Uterus (tissue), 4 donors: Measurements from ENCODE around the gene MYORG. TPM values are rescaled to one million over a fixed set of nuclear protein-coding genes. Genes with fewer than 3 reads are reported as not detected.
"Not testable (repeated sequence)": the region's sequence is repeated elsewhere in the genome, so short reads cannot be mapped to it uniquely, and the experiment has no call there.

Experiments used
- DNase-seq, 2 donors: peaks; one replicate each; pipeline ENCODE4 v3.0.0-alpha.2; 2019 to 2020
- H3K27ac ChIP-seq, 2 donors: fragments of 200-600 bp; sonication (generic); 1 replicate in 1 of 2; 2 replicates in 1 of 2; pipeline ENCODE4 v1.5.1; 2016 to 2018
- H3K27me3 ChIP-seq, 2 donors: fragments of 200-600 bp; sonication (generic); one replicate each; pipeline ENCODE4 v1.5.1; 2018 to 2019; ENCODE audit warnings: control low read depth in 1 of 2
- H3K36me3 ChIP-seq, 2 donors: fragments of 200-600 bp; sonication (generic); one replicate each; pipeline ENCODE4 v1.5.1; 2019; ENCODE audit warnings: control low read depth in 1 of 2
- H3K4me1 ChIP-seq, 2 donors: fragments of 200-600 bp; sonication (generic); one replicate each; pipeline ENCODE4 v1.5.1; 2018 to 2019; ENCODE audit warnings: control low read depth in 1 of 2
- H3K4me3 ChIP-seq, 2 donors: fragments of 200-600 bp; sonication (generic); 1 replicate in 1 of 2; 2 replicates in 1 of 2; pipeline ENCODE4 v1.5.1; 2018 to 2019; ENCODE audit warnings: mild to moderate bottlenecking in 1 of 2
- H3K9me3 ChIP-seq, 2 donors: fragments of 200-600 bp; sonication (generic); one replicate each; pipeline ENCODE4 v1.5.1; 2019; ENCODE audit warnings: control low read depth in 1 of 2
- POLR2A ChIP-seq, 2 donors: fragments of 450-650 bp; IDR thresholded peaks; one replicate each; pipeline ENCODE4 v1.6.1; 2016; ENCODE audit warnings: antibody characterized with exemption in 2 of 2, mild to moderate bottlenecking in 1 of 2, moderate library complexity in 1 of 2
- intact Hi-C: fragments of 100-400 bp; cut with DNase I; formaldehyde crosslinking; loops from one replicate; pipeline ENCODE4 v1.15.1; 2023; ENCODE audit warnings: low total_unique reads
- total RNA-seq, 4 donors: library from RNA; depleted of rRNA in 3 of 4; stranded (reverse); fragments of >200 nt in 3 of 4; gene quantifications; one replicate each; pipeline versions ENCODE4 v1.1.0 to v1.2.4, GENCODE V29; 2014 to 2023
- TF ChIP-seq, protein P1 (sequence below), 4 experiments: fragments of 200-600 bp in 2 of 4; fragments of 450-650 bp in 2 of 4; sonication (generic) in 2 of 4; IDR thresholded peaks; one replicate each; pipeline ENCODE4 v1.5.1; 2016 to 2019; ENCODE audit warnings: antibody characterized with exemption in 4 of 4, mild to moderate bottlenecking in 2 of 4, moderate library complexity in 1 of 4
- donor health status: DM: yes; HTN: yes; CAD: no.

Gene MYORG
- total RNA-seq, 4 donors from 2014 or later: under 0.01 to 6.6 (median 2.3) TPM

DNA sequence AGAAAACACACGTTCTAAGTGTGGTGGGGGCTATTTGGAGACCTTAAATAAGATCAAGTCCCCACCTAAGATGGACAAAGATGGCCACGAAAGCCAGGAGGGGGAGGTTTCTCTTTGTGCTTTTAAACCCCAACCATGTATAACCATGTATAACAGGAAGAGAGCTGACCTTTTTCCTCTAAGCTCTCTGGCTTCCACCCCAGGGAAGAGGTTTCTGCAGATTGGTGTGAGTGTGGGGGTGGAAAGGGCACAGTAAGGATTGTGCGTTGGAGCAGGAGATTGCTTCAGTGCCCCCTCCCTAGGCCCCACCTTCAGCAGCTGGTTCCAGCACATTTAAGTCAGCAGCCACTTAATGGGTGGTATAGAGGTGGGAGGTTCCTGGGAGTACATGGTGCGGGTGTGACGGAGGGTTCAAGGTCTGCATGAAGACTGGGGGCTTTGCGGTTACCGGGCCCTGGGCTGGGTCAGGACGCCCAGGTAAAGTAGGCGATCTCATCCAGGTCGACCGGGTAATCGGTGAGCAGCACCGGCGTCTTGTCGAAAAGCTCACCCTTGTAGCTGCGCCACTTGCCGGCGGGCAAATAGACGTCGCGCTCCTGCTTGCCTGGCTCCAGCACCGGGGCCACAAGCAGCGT is 6.2 kb downstream of the MYORG start:
- no peak for DNase-seq
- no peak overlapping the region for H3K27ac ChIP-seq
- no peak overlapping the region for H3K4me3 ChIP-seq
- no peaks in the 10 kb centered on the region for H3K27me3 ChIP-seq
- H3K36me3 ChIP-seq: no peaks in the 10 kb centered on the region
- no peaks in the 10 kb centered on the region for H3K9me3 ChIP-seq
- no peaks in the 10 kb centered on the region for H3K4me1 ChIP-seq
- intact Hi-C loops: no loop called here
- TF ChIP-seq, protein P1, sequence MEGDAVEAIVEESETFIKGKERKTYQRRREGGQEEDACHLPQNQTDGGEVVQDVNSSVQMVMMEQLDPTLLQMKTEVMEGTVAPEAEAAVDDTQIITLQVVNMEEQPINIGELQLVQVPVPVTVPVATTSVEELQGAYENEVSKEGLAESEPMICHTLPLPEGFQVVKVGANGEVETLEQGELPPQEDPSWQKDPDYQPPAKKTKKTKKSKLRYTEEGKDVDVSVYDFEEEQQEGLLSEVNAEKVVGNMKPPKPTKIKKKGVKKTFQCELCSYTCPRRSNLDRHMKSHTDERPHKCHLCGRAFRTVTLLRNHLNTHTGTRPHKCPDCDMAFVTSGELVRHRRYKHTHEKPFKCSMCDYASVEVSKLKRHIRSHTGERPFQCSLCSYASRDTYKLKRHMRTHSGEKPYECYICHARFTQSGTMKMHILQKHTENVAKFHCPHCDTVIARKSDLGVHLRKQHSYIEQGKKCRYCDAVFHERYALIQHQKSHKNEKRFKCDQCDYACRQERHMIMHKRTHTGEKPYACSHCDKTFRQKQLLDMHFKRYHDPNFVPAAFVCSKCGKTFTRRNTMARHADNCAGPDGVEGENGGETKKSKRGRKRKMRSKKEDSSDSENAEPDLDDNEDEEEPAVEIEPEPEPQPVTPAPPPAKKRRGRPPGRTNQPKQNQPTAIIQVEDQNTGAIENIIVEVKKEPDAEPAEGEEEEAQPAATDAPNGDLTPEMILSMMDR (IDR thresholded peaks at IDR 0.05): no peak
- TF ChIP-seq POLR2A (IDR thresholded peaks at IDR 0.05): no peak

DNA sequence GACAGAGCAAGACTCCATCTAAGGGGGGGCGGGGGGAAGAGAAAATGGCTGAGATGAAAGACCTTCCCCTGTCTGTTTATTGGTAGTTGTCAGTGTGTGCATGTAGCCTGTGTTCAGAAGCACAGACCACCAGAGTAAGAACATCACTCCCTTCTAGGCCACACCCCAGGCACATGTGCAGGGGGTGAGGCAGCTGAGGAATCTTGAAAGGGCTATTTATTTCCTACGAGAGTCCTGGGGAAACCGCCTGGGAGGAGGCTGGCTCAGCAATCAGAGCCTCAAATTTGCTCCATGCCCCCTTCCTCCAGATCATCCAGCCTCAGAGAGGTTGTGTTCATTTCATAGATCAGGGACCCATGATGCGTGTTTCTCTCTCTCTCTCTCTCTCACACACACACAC is 7.1 kb downstream of the MYORG start:
- Histone ChIP-seq H3K4me1 (no peaks in the 10 kb centered on the region), H3K27me3 (no peaks in the 10 kb centered on the region), H3K4me3 (no peak overlapping the region), H3K36me3 (no peaks in the 10 kb centered on the region), H3K9me3 (no peaks in the 10 kb centered on the region), H3K27ac (no peak overlapping the region)
- TF ChIP-seq POLR2A (IDR thresholded peaks at IDR 0.05): no peak
- TF ChIP-seq, protein P1 (IDR thresholded peaks at IDR 0.05): no peak
- no peak for DNase-seq
- intact Hi-C loops: no loop called here

DNA sequence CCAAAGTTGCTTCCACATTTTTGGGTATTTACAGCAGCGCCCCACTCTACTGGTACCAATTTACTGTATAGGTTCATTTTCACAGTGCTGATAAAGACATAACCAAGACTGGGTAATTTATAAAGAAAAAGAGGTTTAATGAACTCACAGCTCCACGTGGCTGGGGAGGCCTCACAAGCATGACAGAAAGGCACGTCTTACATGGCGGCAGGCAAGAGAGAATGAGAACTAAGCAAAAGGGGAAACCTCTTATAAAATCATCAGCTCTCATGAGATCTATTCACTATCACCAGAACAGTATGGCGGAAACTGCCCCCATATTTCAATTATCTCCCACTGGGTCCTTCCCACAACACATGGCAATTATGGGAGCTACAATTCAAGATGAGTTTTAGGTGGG is 7.9 kb downstream of the MYORG start:
- H3K27ac ChIP-seq, H3K4me1 ChIP-seq, H3K4me3 ChIP-seq, H3K9me3 ChIP-seq, intact Hi-C loops, H3K36me3 ChIP-seq, DNase-seq, H3K27me3 ChIP-seq: not testable (repeated sequence)

DNA sequence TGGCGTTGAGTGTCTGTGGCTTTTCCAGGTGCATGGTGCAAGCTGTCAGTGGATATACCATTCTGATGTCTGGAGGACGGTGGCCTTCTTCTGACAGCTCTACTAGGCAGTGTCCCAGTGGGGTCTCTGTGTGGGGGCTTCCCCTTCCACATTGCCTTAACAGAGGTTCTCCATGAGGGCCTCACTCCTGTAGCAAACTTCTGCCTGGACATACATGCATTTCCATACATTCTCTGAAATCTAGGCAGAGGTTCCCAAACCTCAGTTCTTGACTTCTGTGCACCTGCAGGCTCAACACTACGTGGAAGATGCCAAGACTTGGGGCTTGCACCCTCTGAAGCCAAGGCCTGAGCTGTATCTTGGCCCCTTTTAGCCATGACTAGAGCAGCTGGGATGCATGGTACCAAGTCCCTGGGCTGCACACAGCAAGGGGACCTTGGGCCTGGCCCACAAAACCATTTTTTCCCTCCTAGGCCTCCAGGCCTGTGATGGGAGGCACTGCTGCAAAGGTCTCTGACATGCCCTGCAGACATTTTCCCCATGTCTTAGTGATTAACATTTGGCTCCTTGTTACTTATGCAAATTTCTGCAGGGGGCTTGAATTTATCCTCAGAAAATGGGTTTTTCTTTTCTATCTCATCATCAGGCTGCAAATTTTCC is 8.8 kb downstream of the MYORG start:
- H3K36me3 ChIP-seq, H3K4me3 ChIP-seq, H3K4me1 ChIP-seq, intact Hi-C loops, H3K9me3 ChIP-seq, H3K27me3 ChIP-seq, DNase-seq, H3K27ac ChIP-seq: not testable (repeated sequence)

DNA sequence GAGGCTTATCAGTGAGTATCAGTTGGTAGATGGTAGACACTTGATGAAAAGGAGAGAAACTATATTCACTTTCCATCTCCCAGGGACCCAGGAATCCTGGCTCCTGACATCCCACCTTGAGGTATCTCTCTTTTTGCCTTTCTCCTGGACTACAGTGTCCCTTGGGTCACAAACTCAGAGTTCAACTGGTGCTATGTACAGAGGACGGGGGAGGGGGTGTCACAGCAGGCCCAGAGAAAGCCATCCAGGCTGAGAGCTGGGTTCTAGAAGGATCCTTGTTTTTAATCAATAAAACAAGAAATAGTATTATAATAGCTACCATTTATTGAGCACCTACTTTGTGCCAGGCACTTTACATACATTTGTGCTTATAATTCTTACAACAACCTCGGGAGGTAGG is 10.3 kb downstream of the MYORG start:
- H3K27me3 ChIP-seq: no peaks in the 10 kb centered on the region
- intact Hi-C loops: no loop called here
- no peak overlapping the region for H3K27ac ChIP-seq
- TF ChIP-seq, protein P1 (IDR thresholded peaks at IDR 0.05): no peak
- TF ChIP-seq POLR2A (IDR thresholded peaks at IDR 0.05): no peak
- no peaks in the 10 kb centered on the region for H3K4me1 ChIP-seq
- no peak overlapping the region for H3K4me3 ChIP-seq
- no peaks in the 10 kb centered on the region for H3K36me3 ChIP-seq
- no peak for DNase-seq
- H3K9me3 ChIP-seq: no peaks in the 10 kb centered on the region

DNA sequence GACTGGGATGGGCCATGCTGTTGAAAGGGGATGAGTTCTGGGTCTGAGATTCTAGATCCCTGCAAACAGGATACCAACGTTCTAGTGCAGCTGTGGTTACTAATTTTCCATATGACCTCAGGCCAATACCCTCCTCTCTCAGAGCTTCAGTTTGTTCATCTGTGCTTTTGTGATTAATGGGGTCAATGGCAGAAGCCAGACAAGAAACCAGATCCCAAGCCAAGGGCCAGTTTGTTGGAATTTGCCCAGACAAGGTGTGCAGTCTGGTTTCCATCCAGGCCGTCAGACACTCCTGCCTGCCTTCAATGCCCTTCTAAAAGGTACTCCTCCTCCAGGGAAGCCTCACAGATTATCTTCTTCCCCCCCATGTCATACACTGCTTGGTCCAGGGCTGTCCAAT is 11.4 kb downstream of the MYORG start:
- no peak overlapping the region for H3K27ac ChIP-seq
- intact Hi-C loops: no loop called here
- H3K9me3 ChIP-seq: no peaks in the 10 kb centered on the region
- no peaks in the 10 kb centered on the region for H3K4me1 ChIP-seq
- no peaks in the 10 kb centered on the region for H3K27me3 ChIP-seq
- H3K4me3 ChIP-seq: no peak overlapping the region
- TF ChIP-seq, protein P1 (IDR thresholded peaks at IDR 0.05): no peak
- TF ChIP-seq POLR2A (IDR thresholded peaks at IDR 0.05): no peak
- DNase-seq: no peak
- no peaks in the 10 kb centered on the region for H3K36me3 ChIP-seq
